Stimulated activated CD8-positive, alpha-beta memory T cell treated with anti-CD3 and anti-CD28 coated beads, Interleukin-12 subunit alpha, Interleukin-12 subunit beta, amount 100 ng/mL, for 4 hours (primary cell): ENCODE measurements around the gene USP11.
A peak's percentile ranks its signal among the peaks of the same experiment; 100 is the strongest.

Experiments
- DNase-seq: peaks from one replicate; pipeline ENCODE4 v3.0.0-alpha.2; 2020; ENCODE audit warnings: low read depth

The USP11 gene

GRCh38 chrX:47224896-47225290 is 7.9 kb upstream of the USP11 start:
- no peak for DNase-seq

- no peak for DNase-seq
These were observed 6.7 kb upstream of the USP11 start for GRCh38 chrX:47226071-47226470.

- DNase-seq = no peak
These were observed 6.1 kb upstream of the USP11 start for GRCh38 chrX:47226531-47227333.

DNA sequence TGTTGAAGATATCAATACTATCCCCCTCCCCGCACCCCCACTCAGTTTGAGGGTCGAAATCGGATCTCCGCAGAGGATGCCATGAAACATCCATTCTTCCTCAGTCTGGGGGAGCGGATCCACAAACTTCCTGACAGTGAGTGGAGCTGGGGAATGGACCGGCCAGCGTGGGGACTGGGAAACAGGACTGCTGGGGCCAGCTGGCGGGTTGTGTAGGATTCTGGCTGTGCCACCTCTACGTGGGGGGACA is 5.5 kb upstream of the USP11 start:
- DNase-seq = no peak

DNA sequence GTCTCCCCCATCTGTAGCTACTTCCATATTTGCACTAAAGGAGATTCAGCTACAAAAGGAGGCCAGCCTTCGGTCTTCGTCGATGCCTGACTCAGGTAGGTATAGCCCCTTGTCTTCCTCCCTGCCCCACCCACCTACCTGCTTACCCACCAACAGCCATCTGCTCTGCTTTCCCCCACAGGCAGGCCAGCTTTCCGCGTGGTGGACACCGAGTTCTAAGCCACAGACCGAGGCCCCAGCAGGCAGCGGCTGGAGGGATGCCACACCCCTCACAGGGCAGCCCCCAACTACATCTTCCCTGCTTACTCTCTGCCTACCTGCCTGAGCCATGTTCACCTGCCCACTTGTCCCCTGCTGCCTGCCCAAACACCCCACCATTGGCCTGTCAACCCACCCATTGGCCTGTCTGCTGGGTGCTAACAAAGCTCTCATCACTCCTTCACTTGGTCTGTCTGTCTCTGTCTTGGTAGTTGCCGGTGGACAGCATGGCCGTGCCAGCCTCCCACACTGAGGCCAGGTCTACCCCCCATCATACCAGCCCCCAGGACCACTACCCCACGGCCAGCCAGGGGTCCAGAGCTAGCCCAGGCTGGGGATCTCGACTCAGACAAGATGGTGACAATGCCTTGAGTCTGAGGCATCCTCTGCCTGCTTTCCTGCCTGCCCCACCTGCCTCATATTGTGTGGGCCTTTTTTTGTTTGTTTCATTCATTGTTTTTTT is 4.1 kb upstream of the USP11 start:
- no peak for DNase-seq

GRCh38 chrX:47229427-47229826 is 3.4 kb upstream of the USP11 start:
- no peak for DNase-seq

GRCh38 chrX:47230136-47230868 is 2.5 kb upstream of the USP11 start:
- no peak for DNase-seq

GRCh38 chrX:47231167-47231566 is 1.6 kb upstream of the USP11 start:
- DNase-seq = no peak

- DNase-seq = no peak
These were observed 509 bp upstream of the USP11 start for GRCh38 chrX:47232197-47232802.

GRCh38 chrX:47233333-47234113 is 714 bp downstream of the USP11 start:
- DNase-seq = peak; percentile 91

GRCh38 chrX:47234583-47234982 is 1.8 kb downstream of the USP11 start:
- DNase-seq = no peak

GRCh38 chrX:47235691-47236103 is 2.9 kb downstream of the USP11 start:
- DNase-seq = no peak

DNA sequence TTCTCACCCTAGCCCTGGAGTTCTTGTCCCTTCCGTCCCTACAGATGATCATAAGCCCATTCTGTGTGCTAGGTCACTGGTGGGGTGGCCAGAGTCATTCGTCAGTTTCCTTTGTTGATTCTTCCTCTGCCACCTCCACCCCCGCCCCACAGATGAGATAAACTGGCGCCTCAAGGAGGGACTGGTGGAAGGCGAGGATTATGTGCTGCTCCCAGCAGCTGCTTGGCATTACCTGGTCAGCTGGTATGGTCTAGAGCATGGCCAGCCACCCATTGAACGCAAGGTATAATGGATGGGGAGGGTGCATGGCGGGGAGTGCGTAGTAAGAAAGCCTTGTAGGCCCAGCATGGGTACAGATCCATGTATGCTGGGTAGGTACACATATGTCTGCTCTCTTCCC is 6.4 kb downstream of the USP11 start:
- DNase-seq = no peak

DNA sequence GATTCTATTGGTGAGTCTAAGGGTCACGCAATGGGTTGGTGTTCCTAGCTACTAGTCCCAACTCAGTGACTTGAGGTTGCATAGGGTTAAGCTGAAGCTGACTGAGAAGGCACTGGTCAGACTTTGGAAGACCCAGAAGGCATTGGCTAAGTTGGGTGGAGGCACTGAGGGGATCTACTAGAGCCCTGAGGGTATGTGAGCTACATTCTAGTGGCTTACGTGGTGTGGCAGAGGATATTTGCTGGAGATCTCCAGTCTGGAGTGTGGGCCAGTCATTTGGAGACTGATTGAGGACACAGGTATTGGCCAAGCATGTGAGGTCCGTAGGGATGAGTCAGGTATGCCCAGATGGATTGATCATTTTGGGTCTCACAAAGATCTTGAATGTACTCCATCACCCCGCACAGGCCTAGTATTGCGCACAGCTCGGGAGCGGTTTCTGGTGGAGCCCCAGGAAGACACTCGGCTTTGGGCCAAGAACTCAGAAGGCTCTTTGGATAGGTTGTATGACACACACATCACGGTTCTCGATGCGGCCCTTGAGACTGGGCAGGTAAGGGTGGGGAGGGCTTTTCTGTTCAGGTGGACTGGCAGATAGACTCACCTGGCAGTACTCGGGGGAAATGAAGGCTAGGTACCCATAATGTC is 7.2 kb downstream of the USP11 start:
- DNase-seq = no peak

GRCh38 chrX:47240619-47241018 is 7.8 kb downstream of the USP11 start:
- no peak for DNase-seq

- DNase-seq = no peak
These were observed 8.6 kb downstream of the USP11 start for GRCh38 chrX:47241201-47242011.

DNA sequence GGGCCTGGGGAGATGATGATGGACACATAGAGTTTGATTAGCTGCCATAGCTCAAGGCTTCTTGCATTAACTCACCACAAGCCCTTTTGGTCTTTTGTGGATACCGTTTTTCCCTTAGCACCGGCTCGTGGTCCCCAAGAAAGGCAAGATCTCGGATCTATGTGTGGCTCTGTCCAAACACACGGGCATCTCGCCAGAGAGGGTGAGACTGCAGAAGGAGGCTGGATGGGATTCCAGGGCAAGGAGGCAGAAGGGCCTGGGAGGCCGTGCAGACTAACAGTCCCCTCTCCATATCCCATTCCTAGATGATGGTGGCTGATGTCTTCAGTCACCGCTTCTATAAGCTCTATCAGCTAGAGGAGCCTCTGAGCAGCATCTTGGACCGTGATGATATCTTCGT is 9.5 kb downstream of the USP11 start:
- DNase-seq = no peak

DNA sequence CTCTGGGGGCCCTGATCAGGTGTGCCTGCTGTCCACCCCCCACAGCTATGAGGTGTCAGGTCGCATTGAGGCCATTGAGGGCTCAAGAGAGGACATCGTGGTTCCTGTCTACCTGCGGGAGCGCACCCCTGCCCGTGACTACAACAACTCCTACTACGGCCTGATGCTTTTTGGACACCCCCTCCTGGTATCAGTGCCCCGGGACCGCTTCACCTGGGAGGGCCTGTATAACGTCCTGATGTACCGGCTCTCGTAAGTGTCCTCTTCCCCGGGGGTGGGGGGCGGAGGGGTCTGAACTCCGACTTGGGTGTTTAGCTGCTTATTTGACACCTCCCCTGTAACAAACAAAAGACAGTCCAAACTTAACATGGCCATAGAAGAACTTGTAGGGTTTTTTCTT is 10.5 kb downstream of the USP11 start:
- no peak for DNase-seq

DNA sequence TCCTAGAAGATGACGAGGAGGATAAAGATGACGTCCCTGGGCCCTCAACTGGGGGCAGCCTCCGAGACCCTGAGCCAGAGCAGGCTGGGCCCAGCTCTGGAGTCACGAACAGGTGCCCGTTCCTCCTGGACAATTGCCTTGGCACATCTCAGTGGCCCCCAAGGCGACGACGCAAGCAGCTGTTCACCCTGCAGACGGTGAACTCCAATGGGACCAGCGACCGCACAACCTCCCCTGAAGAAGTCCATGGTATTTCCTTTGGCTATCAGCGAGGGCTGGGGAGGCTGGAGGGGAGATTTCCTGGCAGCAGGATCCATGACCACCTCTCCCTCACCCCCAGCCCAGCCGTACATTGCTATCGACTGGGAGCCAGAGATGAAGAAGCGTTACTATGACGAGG is 11.9 kb downstream of the USP11 start:
- DNase-seq = no peak

- no peak for DNase-seq
These were observed 12.3 kb downstream of the USP11 start for GRCh38 chrX:47245156-47245555.
